RWPE1 (cell line): Measurements from ENCODE around the gene CIDEB.

Experiments used
- CTCF ChIA-PET: fragments of 350-600 bp; sonication (Branson Sonifier 250); formaldehyde crosslinking; extraction: SDS; loops from one replicate; lab custom pipeline; 2021; lab: Yijun Ruan, JAX
- POLR2A ChIA-PET: fragments of 400-600 bp; formaldehyde crosslinking; extraction: SDS; loops from one replicate; lab custom pipeline; 2020; ENCODE audit warnings: antibody characterized with exemption; ENCODE audit not compliant: low non-redundant PET; lab: Yijun Ruan, JAX
- DNase-seq: peaks from one replicate; pipeline ENCODE4 v3.0.0; 2012; ENCODE audit warnings: low spot score
- H3K27ac ChIP-seq: fragments of 450-650 bp; 2 replicates; pipeline ENCODE4 v1.5.1; 2017
- CTCF ChIP-seq: fragments of 450-650 bp; conservative IDR thresholded peaks from 2 replicates; pipeline ENCODE4 v1.5.1; 2017; ENCODE audit warnings: low read depth, mild to moderate bottlenecking

Gene CIDEB

DNA sequence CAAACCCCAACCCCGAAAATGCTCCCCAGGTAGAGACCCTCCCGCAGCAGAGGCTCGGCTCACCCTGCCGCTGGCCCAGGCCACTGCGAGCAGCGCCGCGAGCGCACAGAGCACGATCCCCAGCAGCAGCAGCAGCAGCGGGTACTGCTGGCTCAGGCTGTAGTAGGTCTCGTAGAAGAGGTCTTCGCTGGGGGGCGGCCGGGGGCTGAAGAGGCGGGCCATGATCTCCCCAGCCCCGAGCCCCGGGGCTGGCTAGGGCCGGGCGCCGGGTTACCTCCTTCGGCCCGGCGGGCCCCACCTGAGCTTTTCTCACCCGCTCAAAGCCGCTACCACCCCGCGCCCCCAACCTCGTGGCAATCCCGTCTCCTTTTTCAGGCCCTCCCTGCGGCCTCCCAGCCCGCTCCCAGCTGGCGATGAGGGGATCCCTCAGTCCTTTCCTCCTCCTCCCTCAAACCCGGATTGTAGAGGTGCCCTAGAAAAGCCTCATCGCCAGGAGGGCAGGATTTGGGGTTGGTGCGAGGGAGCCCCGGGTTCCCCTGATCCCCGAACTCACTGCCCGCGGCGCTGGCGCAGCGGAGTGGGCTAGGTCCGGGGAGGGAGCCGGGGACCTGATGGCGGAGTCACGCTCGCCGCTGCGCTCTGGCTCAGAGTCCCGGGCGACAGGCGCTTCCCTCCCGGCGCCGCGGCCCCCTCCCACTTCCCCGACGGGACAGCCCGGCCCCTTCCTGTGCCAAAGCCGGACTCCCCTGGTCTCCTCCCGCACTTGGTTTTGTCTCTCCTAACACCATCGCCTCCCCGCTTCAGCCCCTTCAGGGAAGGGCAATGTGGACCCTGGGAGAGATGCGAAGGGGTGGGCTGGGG is 26.9 kb upstream of the CIDEB start, which contains the start of gene ADCY4:
ADCY4 (minus strand) TSS at position 641 of the 861 bp plus-strand sequence; CDS start at position 222, 419 bp downstream.
- TF ChIP-seq CTCF: no peak
- ChIA-PET CTCF (interaction anchor here (1.2 to 5.3 kb wide), 7 partner anchors 10 to 97 kb away, joined by 5 to 94 read pairs (median 8); partner anchors contain the start of genes CBLN3, CIDEB and KHNYN), POLR2A (interaction anchor here (1.9 kb wide), 1 partner anchor 96 kb away, joined by 11 read pairs; the partner anchor contains the start of genes CBLN3 and KHNYN)
- no peak within 1 kb of the TSS for H3K27ac ChIP-seq
- no peak for DNase-seq

GRCh38 chr14:24332268-24332993 is 24.7 kb upstream of the CIDEB start:
- POLR2A ChIA-PET: interaction anchor here (0.5 to 1.9 kb wide), 3 partner anchors 32 to 98 kb away, joined by 3 to 11 read pairs (median 7); partner anchors contain the start of genes CBLN3 and KHNYN
- CTCF ChIA-PET: interaction anchor here (0.6 to 5.3 kb wide), 13 partner anchors 11 to 104 kb away, joined by 3 to 94 read pairs (median 4); partner anchors contain the start of genes CBLN3 and KHNYN
- peak; percentile 77 for DNase-seq

GRCh38 chr14:24331731-24332267 is 24.0 kb upstream of the CIDEB start:
- ChIA-PET POLR2A (interaction anchor here (0.5 to 0.7 kb wide), 2 partner anchors 31 to 87 kb away, joined by 3 to 7 read pairs; no protein-coding TSS in a partner anchor), CTCF (interaction anchor here (0.6 to 5.3 kb wide), 6 partner anchors 10 to 105 kb away, joined by 3 to 94 read pairs (median 10); partner anchors contain the start of genes CBLN3 and KHNYN)
- DNase-seq: no peak
- no peak overlapping the region for H3K27ac ChIP-seq
- TF ChIP-seq CTCF: no peak

More at GRCh38 chr14:24332268-24332993, 24.7 kb upstream of the CIDEB start:
- H3K27ac ChIP-seq: no peak overlapping the region
- peak; percentile 85 for TF ChIP-seq CTCF

- H3K27ac ChIP-seq: 0 out of 2 replicates have a peak overlapping the region, but pooled peaks have one; percentile 11
- no peak for DNase-seq
- ChIA-PET CTCF (interaction anchor here (0.6 to 4.0 kb wide), 3 partner anchors 105 to 957 kb away, joined by 3 to 62 read pairs (median 3); no protein-coding TSS in a partner anchor), POLR2A (no interaction called here)
- no peak for TF ChIP-seq CTCF
Observed at GRCh38 chr14:24330973-24331674, 23.3 kb upstream of the CIDEB start.

DNA sequence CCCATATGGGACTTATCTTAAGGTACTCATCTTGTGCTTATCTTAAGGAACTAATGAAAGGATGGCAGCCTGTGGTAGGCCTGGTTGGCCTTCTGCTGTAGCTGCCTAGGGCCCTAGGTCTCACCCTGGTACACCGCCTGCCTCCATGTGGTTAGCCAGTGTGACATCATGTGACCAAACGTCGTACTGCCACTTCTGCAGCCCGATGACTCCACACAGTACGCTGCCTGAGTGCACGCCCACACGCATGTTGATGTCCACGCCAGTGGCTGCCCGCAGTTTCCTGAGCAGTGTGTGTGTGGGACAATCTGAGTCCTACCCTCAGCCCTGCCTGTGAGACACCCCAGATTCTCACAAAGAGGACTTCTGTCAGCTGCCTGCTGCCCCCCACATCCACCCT is 22.0 kb upstream of the CIDEB start:
- H3K27ac ChIP-seq: no peak overlapping the region
- ChIA-PET POLR2A (no interaction called here), CTCF (interaction anchor here (0.6 to 1.4 kb wide), 3 partner anchors 11 to 107 kb away, joined by 3 to 5 read pairs (median 3); no protein-coding TSS in a partner anchor)
- TF ChIP-seq CTCF: no peak
- no peak for DNase-seq
